HepG2 (cell line): ENCODE results near the gene ZBTB48.

Experiments
- CENPBD1 ChIP-seq: sonication (generic); formaldehyde crosslinking; IDR thresholded peaks from 2 replicates; pipeline ENCODE4 v1.8.0; 2022; ENCODE audit warnings: missing genetic modification reagents, low read depth, mild to moderate bottlenecking, borderline replicate concordance
- KLF15 ChIP-seq: sonication (generic); formaldehyde crosslinking; IDR thresholded peaks from 2 replicates; pipeline ENCODE4 v1.8.1; 2023; ENCODE audit warnings: borderline replicate concordance, mild to moderate bottlenecking, inconsistent platforms, missing genetic modification reagents, mixed read lengths
- NFE2 ChIP-seq: sonication (generic); formaldehyde crosslinking; IDR thresholded peaks from 2 replicates; pipeline ENCODE4 v1.4.0; 2020; ENCODE audit warnings: missing genetic modification reagents
- NFYB ChIP-seq: sonication (generic); formaldehyde crosslinking; IDR thresholded peaks from 2 replicates; pipeline ENCODE4 v1.4.0; 2020; ENCODE audit warnings: missing genetic modification reagents
- POLR2A ChIP-seq, 2 experiments: IDR thresholded peaks; 2 replicates each; pipeline ENCODE4 v1.6.1; 2011; ENCODE audit warnings: low read depth in 2 of 2, low read length in 2 of 2, mild to moderate bottlenecking in 1 of 2, moderate library complexity in 1 of 2; ENCODE audit not compliant: insufficient read depth in 1 of 2
- POLR2AphosphoS5 ChIP-seq: IDR thresholded peaks from 2 replicates; pipeline ENCODE4 v1.6.1; 2012; ENCODE audit warnings: low read depth, low read length
- ZNF121 ChIP-seq: sonication (generic); formaldehyde crosslinking; IDR thresholded peaks from 2 replicates; pipeline ENCODE4 v1.5.0; 2020; ENCODE audit warnings: mild to moderate bottlenecking, missing genetic modification reagents
- ZSCAN30 ChIP-seq: sonication (generic); formaldehyde crosslinking; IDR thresholded peaks from 2 replicates; pipeline ENCODE4 v1.5.0; 2020; ENCODE audit warnings: mild to moderate bottlenecking, missing genetic modification reagents
- TF ChIP-seq, protein P1 (sequence below): sonication (generic); formaldehyde crosslinking; IDR thresholded peaks from 2 replicates; pipeline ENCODE4 v1.4.0; 2020; ENCODE audit warnings: missing genetic modification reagents
- TF ChIP-seq, protein P2 (sequence below): sonication (generic); formaldehyde crosslinking; IDR thresholded peaks from 2 replicates; pipeline ENCODE4 v1.5.0; 2020; ENCODE audit warnings: mild to moderate bottlenecking, missing genetic modification reagents, moderate library complexity
- TF ChIP-seq, protein P3 (sequence below), 2 experiments: IDR thresholded peaks; 2 replicates each; pipeline ENCODE4 v1.6.1; 2011 to 2012; ENCODE audit warnings: low read length in 2 of 2, borderline replicate concordance in 1 of 2, low read depth in 1 of 2, mild to moderate bottlenecking in 1 of 2, moderate library complexity in 1 of 2

- no peak for TF ChIP-seq ZSCAN30 (CRISPR knock-in tag)
- TF ChIP-seq NFYB (CRISPR knock-in tag), result no peak
- TF ChIP-seq NFE2 (CRISPR knock-in tag), result no peak
- no peak for TF ChIP-seq KLF15 (CRISPR knock-in tag)
- TF ChIP-seq, protein P1, sequence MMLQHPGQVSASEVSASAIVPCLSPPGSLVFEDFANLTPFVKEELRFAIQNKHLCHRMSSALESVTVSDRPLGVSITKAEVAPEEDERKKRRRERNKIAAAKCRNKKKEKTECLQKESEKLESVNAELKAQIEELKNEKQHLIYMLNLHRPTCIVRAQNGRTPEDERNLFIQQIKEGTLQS (CRISPR knock-in tag), result no peak
- no peak for TF ChIP-seq POLR2AphosphoS5
- TF ChIP-seq, protein P2, sequence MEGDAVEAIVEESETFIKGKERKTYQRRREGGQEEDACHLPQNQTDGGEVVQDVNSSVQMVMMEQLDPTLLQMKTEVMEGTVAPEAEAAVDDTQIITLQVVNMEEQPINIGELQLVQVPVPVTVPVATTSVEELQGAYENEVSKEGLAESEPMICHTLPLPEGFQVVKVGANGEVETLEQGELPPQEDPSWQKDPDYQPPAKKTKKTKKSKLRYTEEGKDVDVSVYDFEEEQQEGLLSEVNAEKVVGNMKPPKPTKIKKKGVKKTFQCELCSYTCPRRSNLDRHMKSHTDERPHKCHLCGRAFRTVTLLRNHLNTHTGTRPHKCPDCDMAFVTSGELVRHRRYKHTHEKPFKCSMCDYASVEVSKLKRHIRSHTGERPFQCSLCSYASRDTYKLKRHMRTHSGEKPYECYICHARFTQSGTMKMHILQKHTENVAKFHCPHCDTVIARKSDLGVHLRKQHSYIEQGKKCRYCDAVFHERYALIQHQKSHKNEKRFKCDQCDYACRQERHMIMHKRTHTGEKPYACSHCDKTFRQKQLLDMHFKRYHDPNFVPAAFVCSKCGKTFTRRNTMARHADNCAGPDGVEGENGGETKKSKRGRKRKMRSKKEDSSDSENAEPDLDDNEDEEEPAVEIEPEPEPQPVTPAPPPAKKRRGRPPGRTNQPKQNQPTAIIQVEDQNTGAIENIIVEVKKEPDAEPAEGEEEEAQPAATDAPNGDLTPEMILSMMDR, result no peak
- TF ChIP-seq POLR2A (IDR thresholded peaks at IDR 0.05; ENCODE audit: insufficient read depth in 1 of 2, low read depth in 2 of 2, low read length in 2 of 2), result peak in 1 of 2 experiments; percentile 13; a peak in 1 of 4 replicates
- TF ChIP-seq, protein P3, sequence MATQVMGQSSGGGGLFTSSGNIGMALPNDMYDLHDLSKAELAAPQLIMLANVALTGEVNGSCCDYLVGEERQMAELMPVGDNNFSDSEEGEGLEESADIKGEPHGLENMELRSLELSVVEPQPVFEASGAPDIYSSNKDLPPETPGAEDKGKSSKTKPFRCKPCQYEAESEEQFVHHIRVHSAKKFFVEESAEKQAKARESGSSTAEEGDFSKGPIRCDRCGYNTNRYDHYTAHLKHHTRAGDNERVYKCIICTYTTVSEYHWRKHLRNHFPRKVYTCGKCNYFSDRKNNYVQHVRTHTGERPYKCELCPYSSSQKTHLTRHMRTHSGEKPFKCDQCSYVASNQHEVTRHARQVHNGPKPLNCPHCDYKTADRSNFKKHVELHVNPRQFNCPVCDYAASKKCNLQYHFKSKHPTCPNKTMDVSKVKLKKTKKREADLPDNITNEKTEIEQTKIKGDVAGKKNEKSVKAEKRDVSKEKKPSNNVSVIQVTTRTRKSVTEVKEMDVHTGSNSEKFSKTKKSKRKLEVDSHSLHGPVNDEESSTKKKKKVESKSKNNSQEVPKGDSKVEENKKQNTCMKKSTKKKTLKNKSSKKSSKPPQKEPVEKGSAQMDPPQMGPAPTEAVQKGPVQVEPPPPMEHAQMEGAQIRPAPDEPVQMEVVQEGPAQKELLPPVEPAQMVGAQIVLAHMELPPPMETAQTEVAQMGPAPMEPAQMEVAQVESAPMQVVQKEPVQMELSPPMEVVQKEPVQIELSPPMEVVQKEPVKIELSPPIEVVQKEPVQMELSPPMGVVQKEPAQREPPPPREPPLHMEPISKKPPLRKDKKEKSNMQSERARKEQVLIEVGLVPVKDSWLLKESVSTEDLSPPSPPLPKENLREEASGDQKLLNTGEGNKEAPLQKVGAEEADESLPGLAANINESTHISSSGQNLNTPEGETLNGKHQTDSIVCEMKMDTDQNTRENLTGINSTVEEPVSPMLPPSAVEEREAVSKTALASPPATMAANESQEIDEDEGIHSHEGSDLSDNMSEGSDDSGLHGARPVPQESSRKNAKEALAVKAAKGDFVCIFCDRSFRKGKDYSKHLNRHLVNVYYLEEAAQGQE (IDR thresholded peaks at IDR 0.05; ENCODE audit: borderline replicate concordance in 1 of 2, low read depth in 1 of 2, low read length in 2 of 2), result no peak
- no peak for TF ChIP-seq CENPBD1 (CRISPR knock-in tag)
- no peak for TF ChIP-seq ZNF121 (CRISPR knock-in tag)
Measured at GRCh38 chr1:6588128-6588892, 8.5 kb downstream of the ZBTB48 start.
